Suprapubic skin (tissue), 4 donors: ENCODE data around the gene SLC6A11.

Source experiments
- POLR2A ChIP-seq, 2 donors: fragments of 450-650 bp; IDR thresholded peaks; one replicate each; pipeline ENCODE4 v1.6.1; 2017; ENCODE audit warnings: antibody characterized with exemption in 2 of 2, mild to moderate bottlenecking in 2 of 2, moderate library complexity in 2 of 2
- POLR2AphosphoS5 ChIP-seq, 3 donors: sonication (generic); formaldehyde crosslinking; IDR thresholded peaks; one replicate each; pipeline ENCODE4 v1.6.1; 2017; ENCODE audit warnings: antibody characterized with exemption in 3 of 3

- TF ChIP-seq POLR2AphosphoS5 (IDR thresholded peaks at IDR 0.05) (no peak), POLR2A (IDR thresholded peaks at IDR 0.05) (no peak)
These were observed 117.4 kb downstream of the SLC6A11 start for GRCh38 chr3:10933470-10933804.
